KOPT-K1 (cell line): Measurements from ENCODE around the gene HSD17B12.
"Not testable (repeated sequence)": the region's sequence is repeated elsewhere in the genome, so short reads cannot be mapped to it uniquely, and the experiment has no call there.

Source experiments
- H3K27ac ChIP-seq: fragments of 200-600 bp; sonication (generic); 2 replicates; pipeline ENCODE4 v1.5.1; 2016; ENCODE audit warnings: antibody characterized with exemption, mild to moderate bottlenecking, low read depth, low read length; ENCODE audit not compliant: poor library complexity, severe bottlenecking
- H3K36me3 ChIP-seq: fragments of 200-600 bp; sonication (generic); 2 replicates; pipeline ENCODE4 v1.5.1; 2017; ENCODE audit warnings: antibody characterized with exemption, mild to moderate bottlenecking, low read length, moderate library complexity; ENCODE audit not compliant: insufficient read depth
- H3K9me3 ChIP-seq: fragments of 200-600 bp; sonication (generic); 2 replicates; pipeline ENCODE4 v1.5.1; 2017; ENCODE audit warnings: antibody characterized with exemption, low read length, mild to moderate bottlenecking; ENCODE audit not compliant: insufficient read depth, poor library complexity, severe bottlenecking

The HSD17B12 gene

DNA sequence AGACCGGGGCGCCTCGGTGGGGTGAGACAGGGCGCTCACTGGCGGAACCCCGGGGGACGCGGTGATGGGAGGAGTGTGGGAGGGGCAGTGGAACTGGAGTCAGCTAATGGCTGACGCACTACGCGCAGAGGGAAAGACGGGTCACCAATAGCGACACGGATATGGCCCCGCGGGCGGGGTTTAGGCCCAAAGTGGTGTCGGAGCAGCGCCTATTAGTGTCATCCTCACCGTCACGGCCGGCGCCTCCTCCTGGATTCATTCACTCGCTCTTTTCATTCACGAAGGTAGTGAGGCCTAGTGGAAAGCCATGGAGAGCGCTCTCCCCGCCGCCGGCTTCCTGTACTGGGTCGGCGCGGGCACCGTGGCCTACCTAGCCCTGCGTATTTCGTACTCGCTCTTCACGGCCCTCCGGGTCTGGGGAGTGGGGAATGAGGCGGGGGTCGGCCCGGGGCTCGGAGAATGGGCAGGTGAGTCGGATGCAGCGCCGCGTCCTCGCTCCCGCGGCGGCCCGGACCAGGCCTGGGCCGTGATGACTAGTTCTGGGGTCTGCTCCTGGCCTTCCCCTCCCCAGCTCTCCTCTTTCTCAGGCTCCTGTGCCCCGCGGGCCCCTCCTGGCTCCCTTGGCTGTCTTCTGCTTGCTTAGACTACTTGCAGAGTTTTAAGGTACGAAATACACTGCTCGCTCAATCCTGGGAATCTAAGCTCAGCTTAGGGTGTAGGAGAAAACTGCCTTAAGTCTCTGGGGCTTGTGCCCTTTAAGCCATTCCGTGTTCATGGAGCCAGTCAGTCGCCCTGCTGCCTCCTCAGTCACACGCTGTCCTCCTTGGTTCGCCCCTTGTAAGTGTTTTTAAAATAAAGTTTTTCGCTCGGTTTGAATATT is at the start of gene HSD17B12:
TSS of gene HSD17B12 (plus strand) at position 218 of the 880 bp plus-strand sequence. CDS start at position 308, 90 bp downstream.
- peak within 1 kb of the TSS; percentile 76 for H3K27ac ChIP-seq
- no peaks in the 10 kb centered on the region for H3K9me3 ChIP-seq

DNA sequence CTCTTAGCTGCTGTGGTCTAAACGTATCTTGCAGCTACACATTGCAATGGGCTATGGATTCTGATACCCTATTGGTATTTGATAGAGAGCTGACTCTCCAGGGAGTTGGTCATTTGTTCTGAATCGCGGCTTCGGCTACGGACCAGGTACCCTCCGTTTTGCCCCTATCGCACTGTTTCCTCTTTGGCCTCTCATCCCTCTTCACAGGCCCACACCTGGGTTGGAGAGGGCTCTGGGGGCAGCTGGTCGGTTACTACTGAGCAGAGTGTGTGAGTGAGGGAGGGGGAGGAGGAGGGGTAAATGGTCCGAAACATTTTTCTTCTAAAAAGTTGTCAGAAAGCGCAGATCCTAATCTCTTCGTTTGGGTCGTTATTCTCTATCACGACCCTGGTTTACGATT is 48.8 kb upstream of the HSD17B12 start:
- no peak overlapping the region for H3K27ac ChIP-seq
- no peaks in the 10 kb centered on the region for H3K9me3 ChIP-seq
- H3K36me3 ChIP-seq: no peaks in the 10 kb centered on the region

More for the DNA sequence above, at the start of gene HSD17B12:
- H3K36me3 ChIP-seq: peaks cover 21% of the 10 kb centered on the region

DNA sequence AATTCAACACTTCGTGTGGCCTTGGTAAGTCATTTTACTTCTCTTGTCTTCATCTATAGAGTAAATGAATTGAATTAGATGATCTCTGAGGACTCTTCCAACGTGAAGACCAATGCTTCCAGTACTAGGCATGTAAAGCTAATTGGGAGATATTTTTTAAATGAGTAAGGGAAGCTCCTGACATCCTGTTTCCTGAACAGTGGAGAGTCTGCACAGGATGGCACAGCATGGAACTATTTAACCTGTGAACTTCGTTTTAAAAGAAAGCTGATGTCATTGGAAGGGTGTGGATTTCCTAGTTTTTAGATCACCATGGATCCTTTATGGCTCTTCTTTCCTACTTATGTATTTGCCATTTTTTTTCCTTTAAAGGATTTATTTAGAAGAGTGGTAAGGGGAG is 48.4 kb upstream of the HSD17B12 start:
- Histone ChIP-seq H3K27ac (no peak overlapping the region), H3K36me3 (no peaks in the 10 kb centered on the region), H3K9me3 (no peaks in the 10 kb centered on the region)

DNA sequence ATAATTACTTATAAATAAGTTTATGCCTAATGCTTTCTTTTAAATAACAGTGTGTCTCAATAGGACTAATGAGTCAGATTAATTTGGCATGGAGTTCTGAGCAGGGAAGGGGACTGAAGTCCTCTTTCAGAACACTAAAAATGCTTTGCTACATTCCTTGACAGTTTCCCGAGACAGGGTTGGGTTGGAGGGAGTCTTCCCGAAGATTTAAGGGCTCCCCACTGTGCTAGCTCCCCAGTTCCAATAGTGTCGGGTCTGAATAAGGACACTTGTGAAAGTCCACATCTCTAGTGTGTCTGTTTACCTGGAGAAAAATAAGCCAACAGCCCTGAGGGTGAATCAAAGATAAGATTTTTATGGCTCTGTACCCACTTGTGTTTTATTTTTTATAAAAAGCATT is 41.8 kb upstream of the HSD17B12 start:
- Histone ChIP-seq H3K36me3 (no peaks in the 10 kb centered on the region), H3K9me3 (no peaks in the 10 kb centered on the region), H3K27ac (no peak overlapping the region)

DNA sequence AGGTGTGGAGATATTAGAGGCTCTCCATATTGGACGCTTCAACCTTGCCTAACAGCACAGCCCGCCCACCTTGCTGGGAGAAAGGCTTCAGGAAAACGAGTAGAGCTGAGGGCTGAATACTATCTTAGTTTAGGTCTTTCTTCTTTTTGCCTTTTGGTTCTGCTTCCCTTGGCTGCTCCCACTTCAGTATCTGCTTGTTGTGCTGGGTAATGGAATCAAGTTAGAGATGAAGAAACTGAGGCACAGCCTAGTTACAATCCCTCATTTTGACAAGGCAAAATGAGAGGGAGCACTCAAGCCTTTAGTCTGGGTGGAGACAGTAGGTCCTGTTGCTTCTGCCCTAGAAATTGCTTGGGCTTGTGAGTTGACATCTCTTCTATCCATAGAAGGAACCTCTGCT is 41.3 kb upstream of the HSD17B12 start:
- H3K27ac ChIP-seq: no peak overlapping the region

DNA sequence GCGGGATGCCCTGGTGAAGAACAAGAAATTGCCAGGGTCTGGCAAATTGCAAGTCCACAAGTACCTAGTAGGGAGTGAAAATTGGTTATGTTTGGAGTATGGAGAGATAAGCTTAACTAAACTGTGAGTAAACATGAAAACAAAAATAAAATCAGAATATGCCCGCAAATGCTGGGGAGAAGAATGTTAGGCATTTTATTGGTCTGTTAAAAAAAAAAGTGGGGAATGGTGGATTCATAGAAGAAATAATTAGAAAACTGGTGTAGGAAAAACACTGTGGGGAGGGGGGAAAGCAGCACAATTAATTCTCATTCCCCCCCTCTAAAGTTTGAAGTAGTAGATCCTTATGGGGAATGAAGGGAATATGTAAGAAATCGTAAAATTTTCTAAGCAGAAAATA is 40.6 kb upstream of the HSD17B12 start:
- no peaks in the 10 kb centered on the region for H3K9me3 ChIP-seq
- no peaks in the 10 kb centered on the region for H3K36me3 ChIP-seq
- no peak overlapping the region for H3K27ac ChIP-seq

More for the DNA sequence above, 41.3 kb upstream of the HSD17B12 start:
- H3K9me3 ChIP-seq: no peaks in the 10 kb centered on the region
- H3K36me3 ChIP-seq: no peaks in the 10 kb centered on the region

DNA sequence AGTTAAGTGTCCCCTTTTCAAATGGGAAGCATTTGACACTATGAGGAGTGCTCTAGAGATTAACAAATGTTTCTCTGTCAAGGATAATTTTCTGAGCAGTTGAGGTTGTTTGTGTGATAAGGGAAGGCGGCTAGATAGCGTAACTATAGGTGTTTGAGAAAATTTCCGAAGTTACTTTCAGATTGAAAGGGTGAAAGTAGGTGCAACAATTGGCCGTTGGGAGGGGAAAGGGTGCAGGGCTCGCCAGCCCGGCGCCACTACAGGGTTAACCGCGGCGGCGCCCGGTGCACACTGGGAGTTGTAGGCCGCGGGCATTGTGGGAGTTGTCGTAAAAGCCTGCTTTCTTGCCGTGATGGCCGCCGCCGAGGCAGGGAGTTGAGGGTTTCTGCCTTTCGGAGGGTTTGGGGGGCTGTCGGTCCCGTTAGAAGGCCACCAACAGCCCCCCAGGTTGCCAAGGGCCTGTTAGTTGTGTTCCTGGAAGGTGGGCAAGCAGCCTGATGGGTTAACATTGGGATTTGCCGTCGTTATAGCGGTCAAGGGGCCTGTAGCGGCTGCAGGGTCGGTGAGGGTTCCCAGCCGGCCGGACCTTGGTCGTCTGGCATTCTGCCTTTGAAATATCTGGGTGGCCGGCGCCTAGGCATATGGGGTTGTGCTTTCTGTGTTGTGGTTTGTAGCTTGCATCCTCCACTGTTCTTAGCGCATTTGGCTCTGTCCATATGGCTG is 36.5 kb upstream of the HSD17B12 start:
- no peaks in the 10 kb centered on the region for H3K36me3 ChIP-seq
- peak overlapping the region; percentile 73 for H3K27ac ChIP-seq
- H3K9me3 ChIP-seq: no peaks in the 10 kb centered on the region

DNA sequence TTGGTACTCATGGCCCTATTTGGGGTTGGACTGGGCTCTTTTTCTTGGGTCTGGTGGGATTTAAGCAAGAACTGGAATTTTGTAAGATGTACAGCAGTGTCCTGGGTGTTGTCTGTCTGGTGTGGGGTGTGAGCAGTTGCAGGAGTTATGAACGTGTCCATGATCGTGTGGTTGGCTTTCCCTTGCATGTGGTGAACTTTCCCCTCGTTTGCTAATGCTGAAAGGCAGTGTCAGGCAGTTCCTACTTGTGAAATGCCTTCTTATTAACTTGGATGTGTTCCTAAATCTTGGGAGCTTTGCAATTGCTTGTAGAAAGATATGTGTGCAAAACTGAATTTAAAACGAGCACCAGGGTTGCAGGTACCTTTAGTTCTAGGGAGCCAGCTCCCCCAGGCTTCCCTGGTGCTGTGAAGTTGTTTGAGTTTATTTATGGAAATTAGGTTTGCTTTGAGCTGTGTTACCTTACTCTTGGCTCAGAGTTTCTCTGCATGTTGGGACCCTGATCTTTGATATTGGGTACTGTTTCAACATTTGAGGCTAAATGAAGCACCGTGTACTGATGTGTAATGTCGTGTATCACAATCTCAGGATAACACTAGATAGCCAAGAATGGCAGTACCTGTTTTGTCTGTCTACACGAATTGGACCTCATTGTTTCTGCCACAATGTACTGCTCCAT is 35.8 kb upstream of the HSD17B12 start:
- Histone ChIP-seq H3K36me3 (peaks cover 4% of the 10 kb centered on the region; the same call in 1 of the 2 replicates), H3K9me3 (no peaks in the 10 kb centered on the region), H3K27ac (peak overlapping the region; percentile 73)

DNA sequence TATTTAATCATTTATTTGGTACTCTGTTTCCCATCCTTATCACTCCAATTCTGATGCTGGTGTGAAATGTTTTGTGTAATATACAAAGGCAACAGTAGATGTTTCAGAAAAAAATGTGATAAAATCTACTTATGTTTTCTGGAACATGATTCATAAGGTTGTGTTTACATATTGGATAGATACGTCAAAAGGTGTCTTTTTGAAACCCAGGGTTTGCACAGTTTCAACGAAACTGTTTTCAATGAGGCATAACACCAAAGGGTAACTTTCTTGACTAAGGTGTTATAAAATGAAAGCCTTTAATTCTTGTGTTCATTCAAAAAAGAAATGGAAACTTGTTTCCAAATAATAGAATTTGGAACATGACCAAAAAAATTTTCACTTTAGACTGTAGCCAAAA is 33.8 kb upstream of the HSD17B12 start:
- H3K36me3 ChIP-seq: peaks cover 10% of the 10 kb centered on the region; the same call in 1 of the 2 replicates
- H3K9me3 ChIP-seq: no peaks in the 10 kb centered on the region

DNA sequence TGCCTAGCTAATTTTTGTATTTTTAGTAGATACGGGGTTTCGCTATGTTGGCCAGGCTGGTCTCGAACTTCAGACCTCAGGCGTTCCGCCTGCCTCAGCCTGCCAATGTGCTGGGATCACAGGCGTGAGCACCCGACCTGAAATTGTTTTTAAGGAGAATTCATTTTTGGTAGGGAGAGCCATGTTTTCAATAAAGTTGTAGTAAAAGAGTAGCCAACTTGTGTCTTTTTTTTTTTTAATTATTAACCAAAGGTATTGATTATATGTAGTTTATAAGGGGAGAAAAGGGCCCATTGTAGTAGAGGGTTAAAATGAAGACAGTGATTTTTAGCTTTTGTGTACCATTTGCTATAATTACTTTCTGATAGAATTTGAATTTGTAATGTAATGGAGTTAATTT is 31.6 kb upstream of the HSD17B12 start:
- Histone ChIP-seq H3K27ac (no peak overlapping the region), H3K36me3 (peaks cover 10% of the 10 kb centered on the region; the same call in 1 of the 2 replicates), H3K9me3 (no peaks in the 10 kb centered on the region)

More for the DNA sequence above, 33.8 kb upstream of the HSD17B12 start:
- H3K27ac ChIP-seq: no peak overlapping the region

DNA sequence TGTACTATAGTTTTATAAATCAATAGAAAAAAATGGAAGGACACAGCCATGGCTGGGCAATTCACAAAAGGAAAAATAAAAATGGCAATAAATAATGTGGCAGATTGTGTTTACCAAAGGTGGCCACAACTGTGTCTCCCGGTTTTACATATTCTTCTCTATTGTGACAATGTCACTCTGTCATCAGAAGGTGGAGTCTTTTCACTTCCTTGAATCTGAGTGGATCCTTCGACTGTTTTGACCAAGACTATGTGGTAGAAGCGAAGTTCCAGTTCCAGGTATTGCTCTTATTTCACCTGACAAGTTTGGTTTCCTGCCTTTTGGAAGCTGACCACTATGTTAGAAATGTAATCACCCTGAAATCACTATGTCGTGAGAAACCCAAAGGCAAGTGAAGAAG is 31.0 kb upstream of the HSD17B12 start:
- no peak overlapping the region for H3K27ac ChIP-seq
- H3K36me3 ChIP-seq: peaks cover 10% of the 10 kb centered on the region; the same call in 1 of the 2 replicates
- no peaks in the 10 kb centered on the region for H3K9me3 ChIP-seq

DNA sequence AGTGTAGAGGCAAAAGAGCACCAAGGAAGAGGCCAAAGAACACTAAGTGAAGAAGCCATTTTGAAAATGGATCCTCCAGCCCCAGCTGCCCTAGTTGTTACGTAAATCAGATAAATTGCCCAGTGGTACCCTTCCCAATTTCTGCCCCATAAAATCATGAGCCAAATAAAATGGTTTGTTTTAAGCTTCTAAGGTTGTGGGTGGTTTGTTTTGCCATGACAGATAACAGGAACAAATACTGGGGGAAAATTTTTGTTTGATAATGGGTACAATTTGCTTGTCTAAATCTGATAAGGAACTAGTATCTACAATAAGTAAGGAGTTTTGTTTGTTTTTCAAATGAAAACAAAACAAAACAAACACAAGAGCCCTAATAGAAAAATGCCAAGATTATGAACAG is 30.6 kb upstream of the HSD17B12 start:
- no peaks in the 10 kb centered on the region for H3K9me3 ChIP-seq
- peaks cover 10% of the 10 kb centered on the region; the same call in 1 of the 2 replicates for H3K36me3 ChIP-seq

DNA sequence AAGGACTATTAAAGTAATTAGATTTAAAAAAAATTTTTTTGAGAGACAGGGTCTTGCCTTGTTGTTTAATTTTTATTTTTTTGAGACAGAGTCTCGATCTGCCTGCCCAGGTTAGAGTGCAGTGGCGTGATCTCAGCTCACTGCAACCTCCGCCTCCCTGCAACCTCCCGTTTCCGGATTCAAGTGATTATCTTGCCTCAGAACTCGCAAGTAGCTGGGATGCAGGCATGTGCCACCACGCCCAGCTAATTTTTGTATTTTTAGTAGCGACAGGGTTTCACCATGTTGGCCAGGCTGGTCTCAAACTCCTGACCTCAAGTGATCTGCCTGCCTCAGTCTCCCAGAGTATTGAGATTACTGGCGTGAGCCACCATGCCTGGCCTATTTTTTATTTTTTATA is 17.5 kb upstream of the HSD17B12 start:
- H3K27ac ChIP-seq, H3K36me3 ChIP-seq, H3K9me3 ChIP-seq: not testable (repeated sequence)

More for the DNA sequence above, 30.6 kb upstream of the HSD17B12 start:
- H3K27ac ChIP-seq: no peak overlapping the region

DNA sequence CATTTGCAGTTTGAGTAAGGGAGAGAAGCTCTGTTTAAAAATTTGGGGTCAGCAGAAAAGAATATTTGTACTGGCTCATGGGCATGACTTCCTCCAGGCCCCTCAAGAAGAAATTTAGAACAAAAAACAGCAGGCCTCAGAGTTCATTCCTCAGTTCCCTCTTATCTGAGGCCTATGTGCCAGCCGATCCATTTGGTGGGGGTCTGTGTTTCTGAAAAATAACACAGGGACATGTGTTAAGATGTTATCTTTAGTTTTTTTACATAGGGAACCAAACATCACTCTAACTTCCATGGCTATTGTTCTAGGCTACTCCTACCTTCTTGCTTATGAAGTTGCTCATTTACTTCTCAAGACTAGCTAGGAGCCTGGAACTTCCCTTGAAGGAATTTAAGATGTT is 16.2 kb upstream of the HSD17B12 start:
- no peaks in the 10 kb centered on the region for H3K36me3 ChIP-seq
- H3K9me3 ChIP-seq: no peaks in the 10 kb centered on the region
- H3K27ac ChIP-seq: no peak overlapping the region

DNA sequence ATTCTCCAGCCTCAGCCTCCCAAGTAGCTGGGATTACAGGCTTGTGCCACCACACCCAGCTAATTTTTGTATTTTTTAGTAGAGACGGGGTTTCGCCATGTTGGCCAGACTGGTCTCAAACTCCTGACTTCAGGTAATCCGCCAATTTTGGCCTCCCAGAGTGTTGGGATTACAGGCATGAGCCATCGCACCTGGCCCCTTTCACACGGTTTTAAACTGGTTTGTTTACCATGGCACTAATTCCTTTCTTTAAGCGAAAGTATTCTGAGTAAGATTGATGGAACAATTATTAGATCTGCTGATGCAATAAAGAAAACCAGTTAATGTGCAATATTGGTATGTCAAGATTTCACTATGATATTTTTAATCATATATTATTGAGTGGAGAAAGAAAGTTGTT is 9.3 kb upstream of the HSD17B12 start:
- H3K36me3 ChIP-seq, H3K27ac ChIP-seq, H3K9me3 ChIP-seq: not testable (repeated sequence)
